ENCODE data around the gene TMEM203.
"Not testable (repeated sequence)": the region's sequence is repeated elsewhere in the genome, so short reads cannot be mapped to it uniquely, and the experiment has no call there.

TMEM203 gene, protein sequence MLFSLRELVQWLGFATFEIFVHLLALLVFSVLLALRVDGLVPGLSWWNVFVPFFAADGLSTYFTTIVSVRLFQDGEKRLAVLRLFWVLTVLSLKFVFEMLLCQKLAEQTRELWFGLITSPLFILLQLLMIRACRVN

GRCh38 chr9:137205126-137206069 is at the start of gene TMEM203, which contains the start of gene NDOR1:
TSS of gene TMEM203 (minus strand) at chr9:137205648. CDS start at chr9:137205414, 234 bp downstream.
TSS of gene NDOR1 (plus strand) at chr9:137205700. CDS start at chr9:137205778, 78 bp downstream.
- peak; percentile 97 for DNase-seq

DNA sequence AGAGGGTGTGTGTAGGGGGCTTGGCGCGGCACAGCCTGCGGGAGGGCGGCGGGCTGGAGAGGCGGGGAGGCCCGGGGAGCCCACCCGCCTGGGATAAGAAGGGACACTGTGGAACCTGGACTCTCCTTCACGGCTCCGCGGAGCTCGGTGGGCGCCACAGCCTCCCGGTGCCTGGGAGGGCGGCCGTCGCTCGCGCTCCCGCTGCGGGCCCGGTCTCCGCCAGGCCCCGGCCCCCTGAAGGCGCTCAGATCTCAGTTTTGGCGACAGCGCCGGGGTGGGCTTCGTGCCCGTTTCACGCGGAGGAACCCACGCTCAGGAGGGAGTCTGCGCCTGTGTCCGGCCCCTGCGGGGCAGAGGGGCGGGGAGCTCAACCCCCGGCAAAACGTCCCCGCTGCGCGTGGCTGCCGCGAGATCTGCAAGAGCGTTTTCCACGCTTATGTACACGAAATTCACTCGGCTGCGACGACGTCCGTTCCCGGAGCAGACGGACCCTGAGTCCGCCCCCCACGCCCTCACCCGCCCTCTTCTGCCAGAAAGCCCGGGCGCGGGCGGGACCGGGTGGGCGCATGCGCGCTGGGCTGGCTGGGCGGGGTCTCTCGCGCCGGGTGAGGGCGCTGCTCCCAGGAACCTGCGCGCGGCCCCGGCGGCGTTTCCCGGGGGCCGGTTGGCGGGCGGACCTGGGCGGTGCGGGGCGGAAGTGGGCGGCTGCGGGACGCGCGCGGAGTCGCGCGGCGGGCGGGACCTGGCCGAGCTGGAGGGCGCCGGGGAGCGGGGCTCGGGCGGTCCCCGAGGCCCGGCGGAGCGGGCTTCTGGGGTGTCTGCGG is 49.4 kb upstream of the TMEM203 start, which contains the start of gene NELFB:
TSS of gene NELFB (plus strand) at position 704 of the 824 bp plus-strand sequence.
- peak; percentile 96 for DNase-seq

DNA sequence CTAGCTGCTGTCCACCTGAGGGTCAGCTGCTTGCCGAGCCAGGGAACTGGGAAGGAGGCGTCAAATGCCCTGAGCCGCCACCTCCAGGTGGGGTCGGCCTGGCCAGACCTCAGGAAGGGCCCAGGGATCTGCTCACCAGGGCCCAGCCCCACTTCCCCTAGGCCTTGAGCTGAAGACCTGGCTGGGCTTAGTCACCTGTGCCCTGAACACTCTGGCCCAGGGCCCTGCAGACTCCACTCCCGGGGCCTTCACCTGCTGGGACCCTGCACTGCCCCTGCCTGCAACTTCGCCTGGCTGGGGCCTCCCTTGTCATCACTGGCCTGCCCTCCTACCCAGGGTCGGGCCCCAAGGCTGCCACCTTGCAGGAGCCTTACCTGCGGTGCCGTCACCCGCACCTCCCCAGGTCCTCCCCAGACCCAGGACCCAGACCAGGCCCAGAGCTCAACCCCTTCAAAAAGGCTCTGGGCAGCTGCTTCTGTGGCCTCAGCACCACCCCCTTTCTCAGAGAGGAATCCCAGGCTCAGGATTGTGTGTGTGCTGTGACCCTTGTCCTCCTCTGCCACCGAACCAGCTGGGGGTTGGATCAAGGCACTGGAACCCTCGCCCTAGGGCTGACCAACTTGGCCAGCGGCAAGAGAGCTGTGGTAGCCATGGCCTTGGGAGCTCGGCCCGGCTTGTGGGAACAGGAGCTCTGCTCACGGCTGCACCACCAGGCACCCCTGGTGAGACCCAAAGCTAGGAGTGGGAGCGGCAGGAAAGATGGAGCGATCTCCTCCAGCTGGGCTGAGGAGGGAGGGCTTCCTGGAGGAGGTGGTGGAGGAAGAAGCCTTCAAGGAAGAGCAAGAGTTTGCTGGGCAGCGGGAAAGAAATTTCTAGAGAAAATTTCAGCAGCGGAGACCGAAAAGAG is 48.5 kb upstream of the TMEM203 start:
- DNase-seq, result no peak

- no peak for DNase-seq
Observed at GRCh38 chr9:137252555-137253506, 47.4 kb upstream of the TMEM203 start.

DNA sequence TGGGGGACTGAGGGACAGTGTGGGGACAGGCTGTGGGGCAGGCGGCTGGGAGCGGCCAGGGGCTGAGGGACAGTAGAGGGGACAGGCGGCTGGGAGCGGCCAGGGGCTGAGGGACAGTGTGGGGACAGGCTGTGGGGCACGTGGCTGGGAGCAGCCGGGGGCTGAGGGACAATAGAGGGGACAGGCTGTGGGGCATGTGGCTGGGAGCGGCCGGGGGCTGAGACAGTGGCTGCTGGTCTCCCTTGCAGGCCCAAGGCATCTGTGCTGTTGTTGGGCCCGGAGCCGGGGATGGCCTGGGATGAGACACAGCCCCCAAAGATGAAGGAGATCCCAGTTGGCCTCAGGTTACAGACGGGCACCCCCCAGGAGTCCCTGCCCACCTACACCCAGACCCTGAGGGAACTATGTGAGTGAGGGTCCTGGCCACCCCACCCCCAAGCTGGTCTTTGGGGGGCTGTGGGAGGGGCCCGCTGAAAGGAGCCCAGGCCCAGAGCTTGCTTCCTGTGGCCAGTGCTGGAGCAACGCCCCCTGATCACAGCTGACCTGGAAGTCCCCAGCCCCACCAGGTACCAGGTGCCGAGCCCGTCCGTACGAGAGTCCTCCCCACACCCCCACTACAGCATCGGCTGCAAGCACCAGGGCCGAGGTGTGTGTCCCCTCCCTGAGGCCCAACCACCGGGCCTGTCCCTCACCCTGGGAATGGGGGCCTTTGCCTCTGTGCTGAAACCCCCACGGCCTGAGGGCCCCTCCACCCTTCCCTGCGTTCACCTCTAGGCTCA is 46.2 kb upstream of the TMEM203 start:
- no peak for DNase-seq

DNA sequence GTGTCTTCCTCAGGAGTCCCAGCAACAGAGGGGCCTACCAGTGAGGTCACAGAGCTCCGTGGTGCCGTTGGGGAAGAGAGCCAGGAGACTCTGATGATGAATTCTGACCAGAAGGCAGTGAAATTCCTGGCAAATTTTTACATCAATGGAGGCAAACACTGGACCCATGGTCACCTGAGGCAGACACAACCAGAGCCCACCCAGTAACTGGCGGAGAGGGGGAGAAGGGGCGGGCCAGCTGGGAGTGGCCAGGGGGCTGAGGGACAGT is 45.7 kb upstream of the TMEM203 start, which contains the start of gene STPG3:
TSS of gene STPG3 (plus strand) at position 93 of the 268 bp plus-strand sequence. CDS start at position 94, 1 bp downstream.
- no peak for DNase-seq

DNA sequence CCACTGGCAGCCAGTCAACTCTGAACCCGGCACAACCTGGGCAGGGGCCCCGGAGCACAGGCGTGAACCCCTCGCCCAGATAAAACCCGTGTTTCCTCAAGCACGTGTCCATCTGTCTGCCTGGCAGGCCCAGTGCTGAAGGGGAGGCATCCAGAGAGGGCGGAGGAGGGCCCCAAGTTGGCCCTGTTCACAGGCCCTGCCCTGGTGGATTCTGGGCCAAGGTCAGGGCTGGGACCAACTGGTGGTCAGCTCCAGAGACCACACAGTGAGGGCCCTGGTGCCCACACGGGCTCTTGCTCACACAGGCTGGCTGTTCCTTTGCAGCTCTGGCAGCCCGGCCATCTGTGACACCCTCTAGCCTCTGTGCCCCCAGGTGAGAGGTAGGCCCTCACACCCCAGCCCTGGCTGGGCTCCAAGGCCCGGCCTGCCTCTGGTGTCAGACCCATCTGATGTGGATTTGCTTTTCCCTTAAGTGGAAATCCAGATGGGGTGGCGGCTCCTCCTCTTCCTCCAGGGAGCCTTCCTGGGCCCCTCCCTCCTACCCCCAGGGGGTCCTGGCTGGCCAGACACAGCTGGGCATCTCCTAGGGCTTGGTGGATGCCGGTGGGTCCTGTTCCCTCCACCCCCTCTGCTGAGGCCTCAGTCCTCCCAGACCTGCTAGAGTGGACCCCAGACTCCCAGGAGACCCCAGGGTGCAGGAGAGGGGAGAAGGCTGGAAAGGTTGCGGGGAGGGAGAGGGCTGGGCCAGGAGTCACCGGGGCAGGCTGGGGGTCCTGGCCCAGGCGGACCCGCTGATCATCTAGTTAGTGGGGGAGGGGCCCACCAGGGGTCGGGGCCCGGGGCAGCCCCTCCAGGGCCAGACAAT is 45.1 kb upstream of the TMEM203 start:
- DNase-seq, result no peak

DNA sequence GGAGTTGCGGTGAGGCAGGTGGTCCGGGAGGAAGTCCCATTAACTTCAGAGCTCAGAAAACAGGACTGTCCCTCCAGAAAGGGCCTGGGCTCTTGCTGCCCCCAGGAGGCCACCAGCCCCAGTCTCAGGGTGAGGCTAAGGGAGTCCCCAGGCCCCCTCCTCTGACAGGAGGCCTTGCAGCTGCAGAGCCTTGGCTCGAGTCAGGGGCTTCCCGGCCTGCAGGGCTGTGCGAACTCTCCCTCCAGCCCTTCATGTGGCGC is 42.4 kb upstream of the TMEM203 start:
- DNase-seq, result no peak

- DNase-seq, result no peak
Observed at GRCh38 chr9:137247135-137247915, 41.9 kb upstream of the TMEM203 start.

GRCh38 chr9:137245450-137246421 is 40.3 kb upstream of the TMEM203 start:
- no peak for DNase-seq

- no peak for DNase-seq
Observed at GRCh38 chr9:137244486-137245449, 39.3 kb upstream of the TMEM203 start.

GRCh38 chr9:137243626-137244485 is 38.4 kb upstream of the TMEM203 start:
- DNase-seq, result no peak

DNA sequence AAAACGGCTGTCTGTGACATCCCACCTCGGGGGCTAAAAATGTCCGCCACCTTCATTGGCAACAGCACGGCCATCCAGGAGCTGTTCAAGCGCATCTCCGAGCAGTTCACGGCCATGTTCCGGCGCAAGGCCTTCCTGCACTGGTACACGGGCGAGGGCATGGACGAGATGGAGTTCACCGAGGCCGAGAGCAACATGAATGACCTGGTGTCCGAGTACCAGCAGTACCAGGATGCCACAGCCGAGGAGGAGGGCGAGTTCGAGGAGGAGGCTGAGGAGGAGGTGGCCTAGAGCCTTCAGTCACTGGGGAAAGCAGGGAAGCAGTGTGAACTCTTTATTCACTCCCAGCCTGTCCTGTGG is 37.8 kb upstream of the TMEM203 start:
- DNase-seq, result not testable (repeated sequence)

DNA sequence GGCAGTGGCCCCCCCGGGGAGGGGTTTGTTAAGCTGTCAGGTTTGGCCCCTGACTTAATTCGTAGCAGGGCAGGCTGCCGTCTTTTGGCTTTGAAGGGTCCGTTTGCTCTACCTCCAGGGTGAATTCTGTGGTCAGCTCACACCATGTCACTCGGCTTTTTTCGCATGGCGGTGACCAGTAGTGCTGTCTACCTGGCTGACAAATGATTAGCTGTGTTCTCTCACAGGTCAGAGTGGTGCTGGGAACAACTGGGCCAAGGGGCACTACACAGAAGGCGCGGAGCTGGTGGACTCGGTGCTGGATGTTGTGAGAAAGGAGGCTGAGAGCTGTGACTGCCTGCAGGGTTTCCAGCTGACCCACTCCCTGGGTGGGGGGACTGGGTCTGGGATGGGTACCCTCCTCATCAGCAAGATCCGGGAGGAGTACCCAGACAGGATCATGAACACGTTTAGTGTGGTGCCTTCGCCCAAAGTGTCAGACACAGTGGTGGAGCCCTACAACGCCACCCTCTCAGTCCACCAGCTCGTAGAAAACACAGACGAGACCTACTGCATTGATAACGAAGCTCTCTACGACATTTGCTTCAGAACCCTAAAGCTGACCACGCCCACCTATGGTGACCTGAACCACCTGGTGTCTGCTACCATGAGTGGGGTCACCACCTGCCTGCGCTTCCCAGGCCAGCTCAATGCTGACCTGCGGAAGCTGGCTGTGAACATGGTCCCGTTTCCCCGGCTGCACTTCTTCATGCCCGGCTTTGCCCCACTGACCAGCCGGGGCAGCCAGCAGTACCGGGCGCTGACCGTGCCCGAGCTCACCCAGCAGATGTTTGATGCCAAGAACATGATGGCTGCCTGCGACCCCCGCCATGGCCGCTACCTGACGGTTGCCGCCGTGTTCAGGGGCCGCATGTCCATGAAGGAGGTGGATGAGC is 37.1 kb upstream of the TMEM203 start:
- DNase-seq, result no peak

Data from activated CD4-positive, alpha-beta T cell treated with anti-CD3 and anti-CD28 coated beads for 48 hours (primary cell).